ENCODE results near the gene RPL10.
A peak's percentile ranks its signal among the peaks of the same experiment; 100 is the strongest.
"Not testable (repeated sequence)": the region's sequence is repeated elsewhere in the genome, so short reads cannot be mapped to it uniquely, and the experiment has no call there.

RPL10 gene

DNA sequence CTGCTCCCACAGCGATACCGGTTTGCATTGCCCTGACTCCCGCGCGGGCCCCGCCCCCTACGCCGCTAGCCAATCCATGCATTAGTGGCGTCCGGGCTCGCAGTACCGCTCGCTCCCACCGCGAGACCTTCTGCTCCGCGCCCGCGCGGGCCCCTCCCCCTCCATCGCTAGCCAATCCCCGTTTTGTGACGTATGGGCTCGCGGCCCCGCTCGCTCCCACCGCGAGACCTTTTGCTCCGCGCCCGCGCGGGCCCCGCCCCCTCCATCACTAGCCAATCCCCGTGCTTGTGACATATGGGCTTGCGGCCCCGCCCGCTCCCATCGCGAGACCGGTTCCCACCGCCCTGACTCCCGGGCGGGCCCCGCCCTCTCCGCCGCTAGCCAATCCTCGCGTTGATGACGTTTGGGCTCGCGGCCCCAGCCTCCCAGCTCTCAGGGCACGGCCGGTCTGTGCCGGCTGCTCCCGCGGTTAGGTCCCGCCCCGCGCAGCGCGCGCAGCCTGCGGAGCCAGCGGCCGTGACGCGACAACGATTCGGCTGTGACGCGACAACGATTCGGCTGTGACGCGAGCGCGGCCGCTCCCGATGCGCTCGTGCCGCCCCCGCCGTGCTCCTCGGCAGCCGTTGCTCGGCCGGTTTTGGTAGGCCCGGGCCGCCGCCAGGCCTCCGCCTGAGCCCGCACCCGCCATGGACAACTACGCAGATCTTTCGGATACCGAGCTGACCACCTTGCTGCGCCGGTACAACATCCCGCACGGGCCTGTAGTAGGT, 19.2 kb upstream of the RPL10 start, which contains the start of gene EMD:
TSS of gene EMD (plus strand) at position 497 of the 770 bp plus-strand sequence. CDS start at position 687, 190 bp downstream.
- peak; percentile 94 for DNase-seq

DNA sequence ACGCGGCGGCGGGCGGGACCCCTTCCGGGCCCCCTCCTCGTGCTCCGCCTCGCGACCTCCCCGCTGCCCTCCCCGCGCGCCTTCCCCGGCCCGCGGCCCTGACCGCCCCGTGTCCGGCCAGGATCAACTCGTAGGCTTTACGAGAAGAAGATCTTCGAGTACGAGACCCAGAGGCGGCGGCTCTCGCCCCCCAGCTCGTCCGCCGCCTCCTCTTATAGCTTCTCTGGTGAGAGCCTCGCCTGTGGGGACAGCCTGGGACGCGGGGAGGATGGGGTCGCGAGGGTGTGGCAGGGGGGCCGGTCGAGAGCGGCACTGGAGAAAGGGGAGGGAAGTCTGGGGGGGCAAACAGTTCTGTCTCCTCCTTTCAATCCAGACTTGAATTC, 18.6 kb upstream of the RPL10 start:
- no peak for DNase-seq

DNA sequence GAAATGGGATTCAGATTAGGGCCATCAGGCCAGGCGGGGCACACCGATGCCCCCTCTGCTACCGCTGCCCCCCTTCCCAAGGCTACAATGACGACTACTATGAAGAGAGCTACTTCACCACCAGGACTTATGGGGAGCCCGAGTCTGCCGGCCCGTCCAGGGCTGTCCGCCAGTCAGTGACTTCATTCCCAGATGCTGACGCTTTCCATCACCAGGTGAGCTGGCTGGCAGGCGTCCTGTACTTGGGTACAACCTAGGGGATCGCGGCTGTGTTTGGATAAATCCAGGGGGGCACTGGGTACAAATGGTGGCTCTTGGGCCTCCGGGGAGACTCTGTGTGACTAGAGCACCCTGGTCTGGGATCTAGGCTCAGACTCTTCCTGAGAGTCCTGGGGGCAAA, 18.0 kb upstream of the RPL10 start:
- DNase-seq: no peak

DNA sequence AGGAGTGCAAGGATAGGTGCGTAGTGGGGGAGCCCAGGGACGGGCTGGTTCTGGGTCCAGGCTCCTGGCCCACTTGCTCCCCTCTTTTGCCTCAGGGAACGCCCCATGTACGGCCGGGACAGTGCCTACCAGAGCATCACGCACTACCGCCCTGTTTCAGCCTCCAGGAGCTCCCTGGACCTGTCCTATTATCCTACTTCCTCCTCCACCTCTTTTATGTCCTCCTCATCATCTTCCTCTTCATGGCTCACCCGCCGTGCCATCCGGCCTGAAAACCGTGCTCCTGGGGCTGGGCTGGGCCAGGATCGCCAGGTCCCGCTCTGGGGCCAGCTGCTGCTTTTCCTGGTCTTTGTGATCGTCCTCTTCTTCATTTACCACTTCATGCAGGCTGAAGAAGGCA, 17.4 kb upstream of the RPL10 start:
- DNase-seq: no peak

DNA sequence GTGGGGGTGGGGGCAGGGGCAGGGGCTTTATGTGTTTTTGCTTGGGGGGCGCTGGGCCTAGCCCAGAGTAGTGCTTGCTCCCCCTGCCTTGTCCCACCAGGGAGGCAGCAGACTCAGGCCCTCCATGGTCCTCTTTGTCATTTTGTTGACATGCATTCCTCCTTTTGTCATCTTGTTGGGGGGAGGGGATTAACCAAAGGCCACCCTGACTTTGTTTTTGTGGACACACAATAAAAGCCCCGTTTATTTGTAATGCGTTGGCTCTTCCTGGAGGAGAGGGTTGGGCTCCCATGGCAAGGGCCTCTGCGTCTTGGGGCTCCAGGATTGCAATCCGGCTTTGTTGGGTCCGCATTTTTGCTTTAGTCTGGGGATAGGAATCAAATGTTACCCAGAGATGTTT, 16.9 kb upstream of the RPL10 start:
- no peak for DNase-seq

DNA sequence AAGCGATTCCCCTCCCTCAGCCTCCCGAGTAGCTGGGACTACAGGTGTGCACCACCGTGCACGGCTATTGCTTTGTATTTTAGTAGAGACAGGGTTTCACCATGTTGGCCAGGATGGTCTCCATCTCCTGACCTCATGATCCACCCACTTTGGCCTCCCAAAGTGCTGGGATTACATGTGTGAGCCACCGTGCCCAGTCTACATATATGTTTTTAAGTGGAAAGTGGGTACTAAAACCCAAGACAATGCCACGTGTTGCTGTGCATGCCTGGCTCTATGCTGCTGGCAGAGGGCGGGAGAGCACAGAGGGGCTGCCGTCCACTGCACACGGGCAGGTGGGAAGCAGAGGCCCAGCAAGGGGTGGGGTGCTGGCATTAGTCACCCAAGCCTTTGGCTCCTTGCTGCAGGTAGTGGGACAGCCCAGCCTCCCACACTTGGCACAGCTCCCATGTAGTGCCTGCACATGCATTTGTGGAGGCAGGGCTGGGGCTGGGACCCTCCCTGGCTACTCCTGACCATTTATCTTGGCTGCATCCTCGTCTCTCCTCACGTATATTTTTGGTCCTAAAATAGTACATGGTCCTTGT, 15.6 kb upstream of the RPL10 start:
- DNase-seq: no peak

DNA sequence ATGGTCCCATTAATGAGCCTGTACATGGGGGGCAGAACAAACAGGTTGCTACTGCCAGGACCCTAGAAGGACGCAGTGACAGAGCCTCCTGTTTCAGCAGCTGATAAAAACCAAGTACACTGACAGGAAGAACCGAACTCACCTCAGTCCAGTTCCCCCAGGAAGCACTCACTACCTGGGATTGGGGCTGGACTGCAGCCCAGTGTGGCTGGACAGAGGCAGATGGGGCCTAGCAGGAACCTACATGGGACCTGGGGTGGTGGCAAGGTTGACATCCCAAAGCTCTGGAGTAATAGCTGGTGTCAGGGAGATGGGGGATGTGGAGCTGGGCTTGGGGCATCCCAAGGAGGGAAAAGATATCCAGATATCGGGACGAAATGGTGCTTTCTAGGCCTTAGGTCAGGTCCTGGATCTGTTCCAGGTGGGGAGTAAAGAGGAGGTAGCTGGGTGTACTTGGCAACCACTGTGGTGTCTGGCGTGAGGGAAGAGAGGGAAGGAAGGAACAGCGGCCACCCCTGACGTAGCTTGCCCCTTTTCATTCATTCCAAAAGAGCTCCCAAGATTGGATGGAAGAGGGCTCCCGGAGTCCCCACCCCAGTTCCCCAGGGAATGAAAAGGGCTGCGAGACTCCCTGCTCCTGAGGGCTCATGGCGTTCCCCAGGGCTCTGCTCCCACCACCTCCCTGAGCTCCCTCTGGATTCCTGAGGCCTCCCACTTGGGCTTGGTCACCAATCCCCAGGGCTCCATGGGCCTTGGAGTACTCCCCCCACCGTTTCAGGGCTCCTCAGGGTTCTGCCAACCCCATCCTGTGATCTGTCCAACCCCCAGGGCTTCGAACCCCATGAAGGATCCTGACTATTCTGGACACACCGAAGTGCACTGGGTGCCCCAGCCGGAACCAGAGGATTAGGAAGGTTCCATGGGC, 14.6 kb upstream of the RPL10 start:
- DNase-seq: no peak

DNA sequence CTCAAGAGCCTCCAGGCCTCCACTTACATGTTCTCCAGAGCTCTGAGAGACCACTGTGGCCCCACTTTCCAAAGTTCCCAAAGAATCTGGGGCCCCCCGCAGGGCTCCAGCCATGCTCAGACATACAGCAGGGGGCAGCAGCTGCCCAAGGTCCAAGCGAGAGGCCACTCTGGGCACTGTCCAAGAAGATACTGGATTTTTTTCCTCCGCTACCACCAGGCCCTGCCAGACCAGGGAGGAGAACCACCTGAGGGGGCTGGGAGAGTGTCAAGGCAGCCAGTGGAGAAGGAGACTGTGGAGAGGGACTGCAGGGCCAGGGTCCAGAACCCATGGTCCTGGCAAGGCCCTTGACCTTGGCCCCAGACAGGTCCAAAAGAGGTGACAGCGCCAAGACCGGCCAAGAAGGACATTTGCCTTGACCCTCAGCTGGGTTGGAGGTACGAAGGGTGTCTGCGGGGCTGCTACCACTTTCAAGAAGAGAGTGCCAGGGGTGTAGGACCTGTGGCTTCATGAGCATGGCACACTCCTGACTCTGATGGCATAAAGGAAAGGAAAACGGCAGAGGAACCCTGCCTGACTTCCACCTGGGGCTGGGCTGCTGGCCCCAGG, 13.8 kb upstream of the RPL10 start:
- DNase-seq: no peak

DNA sequence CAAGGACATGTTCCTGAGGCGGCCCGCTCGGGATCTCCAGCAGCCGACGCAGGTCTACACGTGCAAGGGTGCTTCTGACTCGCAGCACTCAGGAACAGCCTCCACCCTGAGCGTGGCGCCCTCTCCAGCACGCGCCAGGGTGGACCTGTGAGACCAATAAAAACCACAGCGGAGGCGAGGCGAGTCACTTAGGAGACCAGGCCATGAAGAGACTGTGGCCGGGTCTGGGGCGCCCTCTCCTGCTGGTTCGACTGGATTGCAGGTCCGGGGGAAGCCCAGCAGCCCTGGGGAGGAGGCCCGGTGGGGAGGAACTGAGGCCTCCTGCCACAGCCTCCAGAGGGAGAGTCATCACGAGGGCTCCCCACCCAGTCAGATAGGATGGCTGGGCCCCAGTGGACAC, 10.1 kb upstream of the RPL10 start:
- DNase-seq: not testable (repeated sequence)

DNA sequence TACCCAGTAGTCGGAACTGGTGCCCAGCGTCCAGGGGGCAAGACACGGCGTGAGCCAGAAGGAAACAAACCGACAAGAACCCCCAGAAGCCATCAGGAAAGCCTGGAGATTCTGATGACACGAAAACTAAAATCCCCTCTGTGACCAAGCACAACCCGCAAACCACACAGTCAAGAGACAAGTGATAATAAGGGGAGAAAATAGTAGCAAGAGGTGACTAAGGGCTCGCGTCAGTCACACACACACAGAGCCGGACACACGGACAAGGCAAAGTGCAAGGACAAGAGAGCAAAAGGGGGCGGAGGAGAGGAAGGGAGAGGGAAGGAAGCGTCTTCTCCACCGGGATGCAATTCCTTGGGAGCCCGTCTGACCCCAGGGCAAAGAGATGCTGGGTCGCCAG, 9.5 kb upstream of the RPL10 start:
- DNase-seq: not testable (repeated sequence)

DNA sequence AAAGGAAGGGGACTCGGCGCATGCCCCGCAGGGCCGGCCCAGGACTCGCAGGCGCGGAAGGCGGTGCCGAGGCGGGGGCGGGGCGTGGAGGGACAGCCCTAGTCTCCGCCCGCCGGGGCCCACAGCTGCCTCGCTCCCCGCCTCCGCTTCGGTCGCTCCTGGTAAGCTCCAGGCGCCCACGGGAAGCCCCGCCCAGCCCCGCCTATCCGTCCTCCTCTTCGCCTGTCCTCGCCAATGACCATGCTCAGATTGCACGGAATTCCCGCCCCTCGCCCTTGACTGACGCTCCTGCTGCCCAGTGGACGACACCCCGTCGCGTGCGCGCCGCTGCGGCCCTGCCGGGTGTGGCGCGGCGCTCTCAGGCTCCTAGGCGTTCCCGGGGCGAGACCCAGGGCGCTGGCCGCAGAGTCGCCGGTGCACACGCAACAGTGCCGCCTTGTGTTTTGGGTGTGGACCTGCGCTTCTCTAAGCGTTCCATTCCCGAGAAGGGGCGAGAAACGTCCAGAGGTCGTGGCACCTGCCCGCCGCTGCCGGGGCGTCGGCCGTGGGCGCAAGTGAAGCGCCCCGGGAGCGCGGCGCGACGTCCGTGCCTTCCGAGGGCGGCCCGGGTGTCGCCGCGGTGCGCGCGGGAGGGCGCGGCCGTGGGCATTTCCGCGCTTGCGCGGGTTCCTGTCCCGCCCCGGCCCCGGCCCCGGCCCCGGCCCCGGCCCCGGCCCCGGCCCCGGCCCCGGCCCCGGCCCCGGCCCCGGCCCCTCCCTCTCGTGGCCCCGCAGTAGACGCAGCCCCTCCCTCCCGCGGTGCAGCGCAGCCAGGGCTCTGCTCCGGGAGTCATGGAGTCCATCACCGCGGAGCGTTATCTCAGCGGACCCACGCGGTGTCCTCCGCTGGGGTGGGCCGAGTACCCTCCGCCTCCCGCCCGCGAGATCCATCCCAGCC, 8.1 kb upstream of the RPL10 start:
- DNase-seq: not testable (repeated sequence)

DNA sequence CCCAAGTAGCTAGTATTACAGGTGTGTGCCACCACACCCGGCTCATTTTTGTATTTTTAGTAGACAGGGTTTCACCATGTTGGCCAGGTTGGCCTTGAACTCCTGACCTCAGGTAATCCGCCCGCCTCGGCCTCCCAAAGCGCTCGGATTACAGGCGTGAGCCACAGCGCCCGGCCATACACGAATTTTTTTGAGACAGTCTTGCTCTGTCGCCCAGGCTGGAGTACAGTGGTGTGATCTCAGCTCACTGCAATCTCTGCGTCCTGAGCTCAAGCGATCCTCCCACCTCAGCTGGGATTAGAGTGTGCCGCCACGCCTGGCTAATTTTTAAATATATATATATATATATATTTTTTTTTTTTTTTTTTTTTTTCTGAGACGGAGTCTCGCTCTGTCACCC, 1.8 kb upstream of the RPL10 start:
- not testable (repeated sequence) for DNase-seq

DNA sequence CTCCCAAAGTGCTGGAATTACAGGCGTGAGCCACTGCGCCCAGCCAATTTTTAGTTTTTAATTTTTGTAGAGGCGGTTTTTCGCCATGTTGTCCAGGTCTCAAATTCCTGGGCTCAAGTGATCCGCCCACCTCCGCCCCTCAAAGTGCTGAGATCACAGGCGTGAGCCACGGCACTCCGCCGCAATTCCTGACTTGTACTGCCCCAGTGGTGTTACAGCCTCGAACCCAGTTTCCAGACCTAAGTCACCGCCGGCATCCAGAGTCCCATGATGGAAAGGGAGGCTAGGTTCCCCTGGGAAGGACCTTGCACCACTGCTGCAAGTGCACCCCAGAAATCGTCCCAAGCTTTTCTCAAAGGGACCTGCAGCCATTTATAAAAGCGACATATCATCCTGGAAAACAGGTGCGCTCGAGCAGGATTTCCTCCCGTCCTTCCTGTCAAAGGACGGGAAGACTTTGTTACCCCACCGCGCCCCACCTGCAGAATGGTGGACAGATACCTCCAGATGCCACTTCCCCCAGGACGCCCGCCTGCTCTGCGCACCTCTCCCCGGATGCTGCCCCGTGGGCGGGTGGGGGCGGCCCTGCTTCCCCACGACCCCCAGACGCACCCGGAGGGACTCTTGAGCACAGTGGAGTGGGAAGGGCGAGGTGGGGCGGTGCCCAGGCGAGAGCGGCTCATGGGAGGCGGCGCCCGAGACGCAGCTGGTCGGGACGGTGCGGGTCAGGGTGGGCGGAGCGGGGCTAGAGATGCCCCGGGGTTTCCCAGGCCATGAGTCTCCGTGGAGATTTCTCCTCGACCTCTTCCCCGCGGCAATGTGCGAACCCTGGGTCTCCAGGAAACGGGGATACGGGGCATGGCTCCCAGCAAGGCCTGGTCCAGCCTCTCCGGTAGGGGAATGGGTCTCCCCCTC, 947 bp upstream of the RPL10 start:
- DNase-seq: no peak

DNA sequence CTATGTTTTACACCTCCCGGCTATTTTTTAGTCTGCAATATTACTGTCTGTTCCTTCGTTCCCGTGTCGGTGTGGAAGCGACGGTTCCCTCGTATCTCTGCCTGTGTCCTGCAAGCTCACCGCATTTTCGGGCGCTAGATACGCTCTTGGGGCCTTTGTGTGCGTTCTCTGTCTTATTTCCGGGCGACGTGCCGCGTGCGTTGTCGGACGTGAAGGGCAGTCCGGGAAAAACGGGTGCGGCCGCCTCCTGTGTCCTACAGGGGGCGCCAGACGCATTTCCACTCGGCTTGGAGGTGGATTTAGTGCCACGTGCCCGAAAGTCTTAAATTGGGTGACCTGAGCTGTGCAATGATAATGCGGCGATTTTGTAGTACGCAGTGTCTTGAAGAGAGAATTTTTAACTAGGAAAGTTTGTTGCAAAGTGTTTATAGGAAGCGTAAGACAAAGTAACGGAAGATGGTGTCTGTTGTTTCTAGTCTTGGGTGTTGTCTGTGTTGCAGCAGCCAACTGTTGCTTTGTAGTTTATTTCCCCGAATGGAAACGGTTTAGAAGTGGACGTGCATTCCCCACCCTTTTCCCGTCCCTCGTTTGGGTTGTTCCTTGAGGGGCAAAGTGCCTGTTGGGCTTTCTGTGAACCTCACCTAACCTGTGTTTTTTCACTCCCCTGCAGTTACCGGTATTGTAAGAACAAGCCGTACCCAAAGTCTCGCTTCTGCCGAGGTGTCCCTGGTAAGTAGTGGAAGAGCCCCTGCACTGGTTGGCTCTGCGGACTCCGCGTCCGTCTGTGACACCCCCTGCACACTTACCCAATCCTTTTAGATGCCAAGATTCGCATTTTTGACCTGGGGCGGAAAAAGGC, 720 bp downstream of the RPL10 start:
- DNase-seq: peak; percentile 70

DNA sequence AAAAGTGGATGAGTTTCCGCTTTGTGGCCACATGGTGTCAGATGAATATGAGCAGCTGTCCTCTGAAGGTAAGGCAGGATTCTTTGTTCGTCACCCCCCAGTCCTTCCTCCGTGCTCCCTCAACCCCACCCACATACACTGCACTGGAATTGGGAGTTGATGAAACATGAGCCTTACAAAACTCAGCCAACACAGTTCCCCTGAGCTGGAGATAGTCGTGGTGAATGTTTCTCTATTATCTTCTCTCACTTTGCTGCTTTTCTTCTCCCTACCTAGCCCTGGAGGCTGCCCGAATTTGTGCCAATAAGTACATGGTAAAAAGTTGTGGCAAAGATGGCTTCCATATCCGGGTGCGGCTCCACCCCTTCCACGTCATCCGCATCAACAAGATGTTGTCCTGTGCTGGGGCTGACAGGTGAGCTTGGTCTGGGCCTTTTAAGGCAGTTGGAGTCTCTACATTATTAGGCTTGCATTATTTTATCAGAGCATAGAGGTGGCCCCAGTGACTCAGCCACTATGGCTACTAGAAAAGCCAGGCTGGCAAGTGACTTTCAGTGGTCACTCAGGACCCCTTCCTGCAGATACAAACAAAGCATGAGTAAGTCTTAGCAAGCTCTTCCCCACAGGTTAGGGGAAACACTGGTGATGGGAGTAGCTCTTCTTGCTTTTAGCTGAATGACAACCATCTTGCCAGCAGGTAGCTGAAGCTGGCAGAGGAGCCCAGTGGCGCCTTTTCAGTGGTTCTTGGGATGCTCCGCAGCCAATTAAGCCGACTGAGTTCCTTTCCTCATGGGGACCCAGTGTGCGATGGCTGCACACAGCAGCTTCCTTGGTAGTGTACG, 1.6 kb downstream of the RPL10 start:
- no peak for DNase-seq

DNA sequence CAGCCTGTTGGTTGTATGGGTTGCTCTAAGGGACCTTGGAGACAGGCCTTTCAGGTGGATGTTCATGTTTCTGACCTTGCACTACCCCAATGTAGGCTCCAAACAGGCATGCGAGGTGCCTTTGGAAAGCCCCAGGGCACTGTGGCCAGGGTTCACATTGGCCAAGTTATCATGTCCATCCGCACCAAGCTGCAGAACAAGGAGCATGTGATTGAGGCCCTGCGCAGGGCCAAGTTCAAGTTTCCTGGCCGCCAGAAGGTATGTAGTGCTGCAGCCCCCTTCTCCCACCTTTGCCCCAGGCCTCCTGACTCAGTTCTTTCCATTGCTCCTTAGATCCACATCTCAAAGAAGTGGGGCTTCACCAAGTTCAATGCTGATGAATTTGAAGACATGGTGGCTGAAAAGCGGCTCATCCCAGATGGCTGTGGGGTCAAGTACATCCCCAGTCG, 2.2 kb downstream of the RPL10 start:
- DNase-seq: not testable (repeated sequence)

DNA sequence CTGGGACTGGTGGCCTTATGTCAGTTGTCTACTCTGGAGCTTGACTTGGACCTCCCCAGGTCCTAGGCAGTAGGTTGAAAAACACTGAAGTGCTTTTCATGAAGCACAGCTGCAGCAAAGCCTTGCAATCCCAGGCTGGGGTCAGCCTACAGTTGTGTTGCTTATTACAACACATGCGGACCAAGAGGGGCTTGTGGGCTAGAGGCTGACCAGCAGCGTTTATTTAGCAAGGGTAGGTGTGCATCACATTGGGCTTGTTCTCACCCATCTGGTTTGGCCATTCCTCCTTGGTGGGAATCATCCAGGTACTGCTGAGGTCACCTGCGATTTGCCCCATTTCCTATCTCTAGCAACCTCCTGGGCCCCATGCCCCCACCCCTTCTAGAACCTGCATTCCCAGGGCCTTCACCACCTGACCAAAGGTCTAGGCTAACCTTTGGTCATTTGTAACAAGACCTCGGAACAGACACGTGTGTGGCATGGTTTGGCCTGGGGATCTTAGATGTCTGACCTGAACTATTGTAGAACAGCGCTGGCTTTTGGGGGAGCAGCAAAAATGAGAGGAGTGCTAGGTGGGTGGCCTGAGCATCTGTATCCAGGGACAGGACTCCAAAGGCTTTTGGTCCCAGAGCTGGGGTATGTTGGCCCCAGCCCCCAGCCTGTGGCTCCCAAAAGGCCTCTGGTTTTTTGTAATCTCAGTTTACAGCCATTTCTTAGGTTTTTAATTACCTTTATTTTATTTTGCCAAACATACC, 3.0 kb downstream of the RPL10 start:
- no peak for DNase-seq
